Measurements from ENCODE around the gene TNFAIP3.
A peak's percentile ranks its signal among the peaks of the same experiment; 100 is the strongest.

- TF ChIP-seq CTCF (IDR thresholded peaks at IDR 0.05) (no peak), EP300 (IDR thresholded peaks at IDR 0.05) (peak in 1 of 2 donors; percentile 63), POLR2A (IDR thresholded peaks at IDR 0.05) (no peak)
Observed at GRCh38 chr6:137846772-137847313, 20.2 kb upstream of the TNFAIP3 start.

Measured in tibial nerve (tissue), 4 donors.